HCT116 (cell line): ENCODE measurements around the gene MCEE. TPM values are rescaled to one million over a fixed set of nuclear protein-coding genes. Genes with fewer than 3 reads are reported as not detected.

Experiments
- ATAC-seq: fragments of 200-7000 bp; cut with Tn5 transposase; 2 replicates; pipeline ENCODE4 v1.9.1; 2020; ENCODE audit warnings: mild to moderate bottlenecking, moderate library complexity
- BruUV-seq: library from RNA; stranded (reverse); fragments of 400-500 nt; replicated peaks from 2 replicates; lab custom pipeline; 2021; lab: Mats Ljungman, UMichigan
- CTCF ChIA-PET: fragments of 300-600 bp; sonication (Branson Sonifier 250); formaldehyde crosslinking; loops from one replicate; lab custom pipeline; 2021; ENCODE audit warnings: antibody characterized with exemption; lab: Charles Lee
- POLR2A ChIA-PET: fragments of 300-600, 350-600 bp; sonication (Branson Sonifier 250); formaldehyde crosslinking; loops from one replicate; lab custom pipeline; 2021; ENCODE audit warnings: antibody characterized with exemption; lab: Charles Lee
- RAD21 ChIA-PET, 2 experiments: fragments of 300-600 bp; sonication (Branson Sonifier 250); formaldehyde crosslinking; loops; one replicate each; lab custom pipeline; 2023; ENCODE audit warnings: low total read pairs in 2 of 2; ENCODE audit not compliant: uncharacterized antibody in 2 of 2, unreplicated experiment in 2 of 2, low non-redundant PET in 1 of 2; lab: Charles Lee
- DNase-seq: peaks from one replicate; pipeline ENCODE4 v3.0.0-alpha.2; 2010; ENCODE audit warnings: low read depth, low spot score
- H2AFZ ChIP-seq: fragments of 200-600 bp; shearing (Covaris generic), sonication (generic); 2 replicates; pipeline ENCODE4 v1.6.1; 2017; ENCODE audit warnings: low read depth, mixed run types, mixed read lengths, antibody characterized with exemption, low read length; ENCODE audit not compliant: poor library complexity, severe bottlenecking
- H3K27ac ChIP-seq: 2 replicates; pipeline ENCODE4 v1.5.1; 2012; ENCODE audit warnings: low read depth, low read length
- H3K27me3 ChIP-seq: fragments of 200-600 bp; sonication (generic); 2 replicates; pipeline ENCODE4 v1.6.1; 2016; ENCODE audit warnings: mixed run types, low read length, mixed read lengths; ENCODE audit not compliant: insufficient read depth
- H3K36me3 ChIP-seq, 2 experiments: fragments of 200-500 bp in 1 of 2; fragments of 200-600 bp in 1 of 2; sonication (Bioruptor generic) in 1 of 2; sonication (generic) in 1 of 2; 2 replicates each; pipeline versions ENCODE4 v1.5.1 to v1.6.1; 2014 to 2016; ENCODE audit warnings: low read length in 2 of 2, inconsistent platforms in 1 of 2, mixed read lengths in 1 of 2, mixed run types in 1 of 2; ENCODE audit not compliant: insufficient read depth in 2 of 2, control insufficient read depth in 1 of 2
- H3K4me1 ChIP-seq, 2 experiments: fragments of 200-600 bp in 1 of 2; sonication (generic) in 1 of 2; 2 replicates each; pipeline versions ENCODE4 v1.5.1 to v1.6.1; 2012 to 2017; ENCODE audit warnings: low read length in 2 of 2, inconsistent platforms in 1 of 2, mild to moderate bottlenecking in 1 of 2, mixed read lengths in 1 of 2, mixed run types in 1 of 2, moderate library complexity in 1 of 2; ENCODE audit not compliant: insufficient read depth in 2 of 2, control insufficient read depth in 1 of 2
- H3K4me2 ChIP-seq: fragments of 200-600 bp; sonication (generic); 2 replicates; pipeline ENCODE4 v1.6.1; 2017; ENCODE audit warnings: mixed run types, low read length, mixed read lengths
- H3K4me3 ChIP-seq, 2 experiments: fragments of 200-600 bp in 1 of 2; sonication (generic) in 1 of 2; replicated peaks in 1 of 2; 2 replicates each; pipeline ENCODE4 v1.5.1; 2011 to 2016; ENCODE audit warnings: low read length in 2 of 2, control low read depth in 1 of 2, low read depth in 1 of 2, mild to moderate bottlenecking in 1 of 2, mixed read lengths in 1 of 2, mixed run types in 1 of 2
- H3K79me2 ChIP-seq: fragments of 200-600 bp; sonication (generic); 2 replicates; pipeline ENCODE4 v1.6.1; 2017; ENCODE audit warnings: mild to moderate bottlenecking, mixed run types, low read length, moderate library complexity, mixed read lengths; ENCODE audit not compliant: insufficient read depth
- H3K9ac ChIP-seq: fragments of 200-600 bp; sonication (generic); 2 replicates; pipeline ENCODE4 v1.6.1; 2016; ENCODE audit warnings: low read length, mixed read lengths
- H3K9me2 ChIP-seq: fragments of 200-600 bp; sonication (generic), shearing (Covaris generic); 2 replicates; pipeline ENCODE4 v1.6.1; 2017; ENCODE audit warnings: mixed run types, mild to moderate bottlenecking, moderate library complexity; ENCODE audit not compliant: insufficient read depth
- H3K9me3 ChIP-seq, 2 experiments: fragments of 200-500 bp in 1 of 2; fragments of 200-600 bp in 1 of 2; sonication (Bioruptor generic) in 1 of 2; sonication (generic) in 1 of 2; 2 replicates each; pipeline ENCODE4 v1.6.1; 2014 to 2017; ENCODE audit warnings: low read length in 2 of 2, mixed read lengths in 2 of 2, inconsistent platforms in 1 of 2, low read depth in 1 of 2, mild to moderate bottlenecking in 1 of 2, mixed run types in 1 of 2, moderate library complexity in 1 of 2; ENCODE audit not compliant: control insufficient read depth in 1 of 2, insufficient read depth in 1 of 2
- H4K20me1 ChIP-seq: fragments of 200-600 bp; sonication (generic), shearing (Covaris generic); 2 replicates; pipeline ENCODE4 v1.6.1; 2017; ENCODE audit warnings: mixed run types, mild to moderate bottlenecking, moderate library complexity; ENCODE audit not compliant: insufficient read depth
- ATF3 ChIP-seq: IDR thresholded peaks from 2 replicates; pipeline ENCODE4 v1.6.1; 2012
- CBX3 ChIP-seq: IDR thresholded peaks from 2 replicates; pipeline ENCODE4 v1.6.1; 2012; ENCODE audit warnings: low read depth
- EGR1 ChIP-seq: IDR thresholded peaks from 2 replicates; pipeline ENCODE4 v1.6.1; 2012; ENCODE audit warnings: low read depth
- EZH2phosphoT487 ChIP-seq: fragments of 200-600 bp; IDR thresholded peaks from 2 replicates; pipeline ENCODE4 v1.6.1; 2018; ENCODE audit warnings: antibody characterized with exemption, borderline replicate concordance
- FOSL1 ChIP-seq: IDR thresholded peaks from 2 replicates; pipeline ENCODE4 v1.6.1; 2012; ENCODE audit warnings: low read depth
- JUND ChIP-seq: IDR thresholded peaks from 2 replicates; pipeline ENCODE4 v1.6.1; 2012
- MAX ChIP-seq: IDR thresholded peaks from 2 replicates; pipeline ENCODE4 v1.6.1; 2012
- POLR2A ChIP-seq: IDR thresholded peaks from 2 replicates; pipeline ENCODE4 v1.7.0; 2011; ENCODE audit warnings: borderline replicate concordance; ENCODE audit not compliant: insufficient read depth, insufficient read length; ENCODE audit errors: extremely low read depth
- REST ChIP-seq: IDR thresholded peaks from 2 replicates; pipeline ENCODE4 v1.6.1; 2012; ENCODE audit warnings: low read depth
- SRF ChIP-seq: IDR thresholded peaks from 2 replicates; pipeline ENCODE4 v1.6.1; 2012; ENCODE audit warnings: low read depth
- TCF7L2 ChIP-seq: IDR thresholded peaks from 2 replicates; pipeline ENCODE4 v1.7.0; 2011; ENCODE audit warnings: borderline replicate concordance, inconsistent platforms; ENCODE audit not compliant: insufficient read depth, insufficient read length; ENCODE audit errors: extremely low read depth
- YY1 ChIP-seq: IDR thresholded peaks from 2 replicates; pipeline ENCODE4 v1.6.1; 2011; ENCODE audit warnings: low read length, low read depth, moderate library complexity, mild to moderate bottlenecking; ENCODE audit not compliant: insufficient replicate concordance; ENCODE audit errors: extremely low read depth
- ZBTB33 ChIP-seq: IDR thresholded peaks from 2 replicates; pipeline ENCODE4 v1.6.1; 2011; ENCODE audit warnings: mild to moderate bottlenecking, low read length, moderate library complexity; ENCODE audit not compliant: insufficient replicate concordance; ENCODE audit errors: extremely low read depth
- ZNF274 ChIP-seq: fragments of 200-500 bp; sonication (Bioruptor generic); IDR thresholded peaks from 2 replicates; pipeline ENCODE4 v1.6.1; 2014; ENCODE audit warnings: mild to moderate bottlenecking, low read depth, low read length, inconsistent platforms
- intact Hi-C: fragments of 100-400 bp; cut with micrococcal nuclease; formaldehyde crosslinking; loops from 2 replicates; pipeline ENCODE4 v1.10.0; 2022
- total RNA-seq: library from RNA; stranded (reverse); gene quantifications from one replicate; pipeline ENCODE4 v1.2.1, GENCODE V29; 2021; ENCODE audit not compliant: unreplicated experiment

The MCEE gene
- total RNA-seq, 1 experiment from 2014 or later, result 9.0 TPM

- POLR2A ChIA-PET, result no interaction called here
These were observed 51.4 kb downstream of the MCEE start for GRCh38 chr2:71078624-71079023.

More at GRCh38 chr2:71078624-71079023, 51.4 kb downstream of the MCEE start:
- Histone ChIP-seq H3K4me1 (no peaks in the 10 kb centered on the region), H3K9ac (no peak overlapping the region), H3K4me3 (no peak overlapping the region), H3K36me3 (0 out of 4 replicates have a peak, but pooled peaks cover 0 to 3% of the 10 kb centered on the region in 2 experiments), H3K79me2 (no peaks in the 10 kb centered on the region), H4K20me1 (no peaks in the 10 kb centered on the region), H3K27me3 (no peaks in the 10 kb centered on the region), H3K9me3 (no peaks in the 10 kb centered on the region), H3K4me2 (no peak overlapping the region), H3K27ac (no peak overlapping the region), H3K9me2 (no peaks in the 10 kb centered on the region), H2AFZ (no peak overlapping the region)
- no peak for ATAC-seq
- TF ChIP-seq YY1, result no peak
- no peak for TF ChIP-seq CBX3
- TF ChIP-seq JUND, result no peak
- no peak for TF ChIP-seq MAX
- TF ChIP-seq EZH2phosphoT487, result no peak
- TF ChIP-seq ZBTB33, result no peak
- TF ChIP-seq EGR1, result no peak
- no peak for TF ChIP-seq ATF3
- no peak for TF ChIP-seq SRF
- TF ChIP-seq FOSL1, result no peak
- no peak for TF ChIP-seq REST
- TF ChIP-seq TCF7L2, result no peak
- TF ChIP-seq ZNF274, result no peak
- TF ChIP-seq POLR2A, result no peak
- ChIA-PET CTCF (no interaction called here), RAD21 (no interaction called here)
- DNase-seq, result no peak
- intact Hi-C loops, result no loop called here
- no TSS peak for BruUV-seq
